ENCODE measurements around the gene RHOBTB3.

RHOBTB3 gene

DNA sequence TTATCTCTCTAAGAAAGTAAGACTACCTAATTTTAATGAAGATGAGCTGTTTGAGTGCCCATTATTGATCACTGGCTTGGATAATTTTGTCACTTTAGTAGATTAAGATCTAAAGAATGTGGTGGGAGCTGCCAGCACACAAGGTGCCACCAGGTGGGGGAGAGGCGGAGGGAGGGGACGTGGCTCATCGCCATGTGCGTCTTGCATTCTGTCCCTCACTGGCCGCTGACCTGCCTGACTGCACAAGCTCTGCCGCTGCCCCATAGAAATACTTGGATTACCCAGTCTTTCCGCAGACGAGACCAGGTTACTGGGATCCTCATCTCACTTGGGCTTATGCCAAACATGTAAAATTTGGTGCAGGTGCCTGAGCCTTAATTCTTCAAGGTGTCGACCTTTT is 37.6 kb downstream of the RHOBTB3 start:
- Histone ChIP-seq H3K27me3 (ENCODE audit: control insufficient read depth, insufficient read depth, low read length, poor library complexity, severe bottlenecking) (no peaks in the 10 kb centered on the region), H3K9me3 (ENCODE audit: control insufficient read depth, low read length) (no peaks in the 10 kb centered on the region), H3K36me3 (ENCODE audit: control insufficient read depth, insufficient read depth, low read length) (no peaks in the 10 kb centered on the region), H3K27ac (ENCODE audit: insufficient read depth, low read depth, low read length, poor library complexity, severe bottlenecking) (no peak overlapping the region), H3K4me1 (ENCODE audit: control insufficient read depth, insufficient read depth, low read length) (no peaks in the 10 kb centered on the region), H3K4me3 (ENCODE audit: insufficient read depth, low read depth, low read length) (no peak overlapping the region)
- WGBS, 2 experiments = 95% methylated on average over 9 of the region's 9 CpGs

GRCh38 chr5:95770830-95771708 is 39.9 kb downstream of the RHOBTB3 start:
- Histone ChIP-seq H3K36me3 (ENCODE audit: control insufficient read depth, insufficient read depth, low read length) (no peaks in the 10 kb centered on the region), H3K9me3 (ENCODE audit: control insufficient read depth, low read length) (no peaks in the 10 kb centered on the region), H3K27me3 (ENCODE audit: control insufficient read depth, insufficient read depth, low read length, poor library complexity, severe bottlenecking) (no peaks in the 10 kb centered on the region), H3K27ac (ENCODE audit: insufficient read depth, low read depth, low read length, poor library complexity, severe bottlenecking) (no peak overlapping the region), H3K4me1 (ENCODE audit: control insufficient read depth, insufficient read depth, low read length) (no peaks in the 10 kb centered on the region), H3K4me3 (ENCODE audit: insufficient read depth, low read depth, low read length) (no peak overlapping the region)
- WGBS, 2 experiments = 92 to 98% methylated on average over 8 of the region's 8 CpGs

GRCh38 chr5:95771892-95772291 is 40.8 kb downstream of the RHOBTB3 start:
- no peaks in the 10 kb centered on the region for H3K9me3 ChIP-seq (ENCODE audit: control insufficient read depth, low read length)
- no peaks in the 10 kb centered on the region for H3K27me3 ChIP-seq (ENCODE audit: control insufficient read depth, insufficient read depth, low read length, poor library complexity, severe bottlenecking)
- H3K27ac ChIP-seq (ENCODE audit: insufficient read depth, low read depth, low read length, poor library complexity, severe bottlenecking) = no peak overlapping the region
- H3K4me3 ChIP-seq (ENCODE audit: insufficient read depth, low read depth, low read length) = no peak overlapping the region
- no peaks in the 10 kb centered on the region for H3K36me3 ChIP-seq (ENCODE audit: control insufficient read depth, insufficient read depth, low read length)
- no peaks in the 10 kb centered on the region for H3K4me1 ChIP-seq (ENCODE audit: control insufficient read depth, insufficient read depth, low read length)
- 95 to 97% methylated on average over 2 of the region's 2 CpGs for WGBS, 2 experiments

GRCh38 chr5:95773335-95774059 is 42.4 kb downstream of the RHOBTB3 start:
- Histone ChIP-seq H3K36me3 (ENCODE audit: control insufficient read depth, insufficient read depth, low read length) (no peaks in the 10 kb centered on the region), H3K27ac (ENCODE audit: insufficient read depth, low read depth, low read length, poor library complexity, severe bottlenecking) (no peak overlapping the region), H3K9me3 (ENCODE audit: control insufficient read depth, low read length) (no peaks in the 10 kb centered on the region), H3K4me1 (ENCODE audit: control insufficient read depth, insufficient read depth, low read length) (no peaks in the 10 kb centered on the region), H3K4me3 (ENCODE audit: insufficient read depth, low read depth, low read length) (no peak overlapping the region), H3K27me3 (ENCODE audit: control insufficient read depth, insufficient read depth, low read length, poor library complexity, severe bottlenecking) (no peaks in the 10 kb centered on the region)
- 92 to 96% methylated on average over 3 of the region's 3 CpGs for WGBS, 2 experiments

- Histone ChIP-seq H3K4me3 (ENCODE audit: insufficient read depth, low read depth, low read length) (no peak overlapping the region), H3K27ac (ENCODE audit: insufficient read depth, low read depth, low read length, poor library complexity, severe bottlenecking) (no peak overlapping the region), H3K9me3 (ENCODE audit: control insufficient read depth, low read length) (no peaks in the 10 kb centered on the region), H3K4me1 (ENCODE audit: control insufficient read depth, insufficient read depth, low read length) (no peaks in the 10 kb centered on the region), H3K27me3 (ENCODE audit: control insufficient read depth, insufficient read depth, low read length, poor library complexity, severe bottlenecking) (no peaks in the 10 kb centered on the region), H3K36me3 (ENCODE audit: control insufficient read depth, insufficient read depth, low read length) (no peaks in the 10 kb centered on the region)
- 86 to 90% methylated on average over 1 to 3 of the region's 3 CpGs for WGBS, 2 experiments
Measured at GRCh38 chr5:95777441-95777840, 46.3 kb downstream of the RHOBTB3 start.

DNA sequence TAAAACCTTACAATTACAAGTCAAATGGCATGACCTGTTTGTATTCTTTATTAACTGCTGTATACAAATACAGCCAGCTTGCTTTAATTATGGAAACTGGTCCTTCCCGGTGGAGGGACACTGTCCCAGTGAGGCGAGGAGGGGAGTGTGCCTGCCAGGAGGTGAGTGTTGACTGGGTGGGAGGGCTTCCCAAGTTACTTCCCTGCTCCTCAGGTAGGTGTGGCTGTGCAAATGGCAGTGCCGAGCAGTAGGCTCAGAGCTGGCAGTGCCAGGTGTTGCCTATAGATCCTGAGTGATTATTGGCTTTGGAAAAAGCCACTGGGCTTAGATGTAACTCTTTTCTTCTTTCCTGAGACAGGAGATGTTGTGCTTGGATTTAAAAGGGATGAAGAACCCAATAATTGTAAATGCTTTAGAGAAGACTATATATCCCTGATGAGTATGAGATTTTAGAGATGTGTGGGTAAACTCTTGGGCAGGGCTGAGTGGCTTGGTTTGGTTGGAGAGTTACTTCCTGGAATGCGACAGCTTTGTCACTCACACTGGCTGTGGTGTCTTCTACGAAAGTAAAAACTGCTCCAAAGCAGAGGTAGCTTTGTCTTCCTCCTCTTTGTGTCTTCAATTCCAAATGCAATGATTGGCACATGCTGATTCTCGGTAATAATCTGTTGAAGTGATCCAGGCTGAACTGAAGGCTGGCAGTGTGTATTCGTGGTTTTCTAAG is 47.7 kb downstream of the RHOBTB3 start:
- no peak overlapping the region for H3K27ac ChIP-seq (ENCODE audit: insufficient read depth, low read depth, low read length, poor library complexity, severe bottlenecking)
- H3K9me3 ChIP-seq (ENCODE audit: control insufficient read depth, low read length) = no peaks in the 10 kb centered on the region
- no peak overlapping the region for H3K4me3 ChIP-seq (ENCODE audit: insufficient read depth, low read depth, low read length)
- no peaks in the 10 kb centered on the region for H3K36me3 ChIP-seq (ENCODE audit: control insufficient read depth, insufficient read depth, low read length)
- H3K4me1 ChIP-seq (ENCODE audit: control insufficient read depth, insufficient read depth, low read length) = no peaks in the 10 kb centered on the region
- no peaks in the 10 kb centered on the region for H3K27me3 ChIP-seq (ENCODE audit: control insufficient read depth, insufficient read depth, low read length, poor library complexity, severe bottlenecking)
- 85 to 90% methylated on average over 7 of the region's 7 CpGs for WGBS, 2 experiments

GRCh38 chr5:95779611-95780010 is 48.5 kb downstream of the RHOBTB3 start:
- Histone ChIP-seq H3K4me3 (ENCODE audit: insufficient read depth, low read depth, low read length) (no peak overlapping the region), H3K27ac (ENCODE audit: insufficient read depth, low read depth, low read length, poor library complexity, severe bottlenecking) (no peak overlapping the region), H3K4me1 (ENCODE audit: control insufficient read depth, insufficient read depth, low read length) (no peaks in the 10 kb centered on the region), H3K27me3 (ENCODE audit: control insufficient read depth, insufficient read depth, low read length, poor library complexity, severe bottlenecking) (no peaks in the 10 kb centered on the region), H3K36me3 (ENCODE audit: control insufficient read depth, insufficient read depth, low read length) (no peaks in the 10 kb centered on the region), H3K9me3 (ENCODE audit: control insufficient read depth, low read length) (no peaks in the 10 kb centered on the region)
- WGBS, 2 experiments = 89 to 99% methylated on average over 2 of the region's 2 CpGs

- Histone ChIP-seq H3K36me3 (ENCODE audit: control insufficient read depth, insufficient read depth, low read length) (no peaks in the 10 kb centered on the region), H3K4me1 (ENCODE audit: control insufficient read depth, insufficient read depth, low read length) (no peaks in the 10 kb centered on the region), H3K27ac (ENCODE audit: insufficient read depth, low read depth, low read length, poor library complexity, severe bottlenecking) (no peak overlapping the region), H3K9me3 (ENCODE audit: control insufficient read depth, low read length) (no peaks in the 10 kb centered on the region), H3K4me3 (ENCODE audit: insufficient read depth, low read depth, low read length) (no peak overlapping the region), H3K27me3 (ENCODE audit: control insufficient read depth, insufficient read depth, low read length, poor library complexity, severe bottlenecking) (no peaks in the 10 kb centered on the region)
- 94 to 98% methylated on average over 7 of the region's 7 CpGs for WGBS, 2 experiments
Measured at GRCh38 chr5:95780597-95780996, 49.5 kb downstream of the RHOBTB3 start.

DNA sequence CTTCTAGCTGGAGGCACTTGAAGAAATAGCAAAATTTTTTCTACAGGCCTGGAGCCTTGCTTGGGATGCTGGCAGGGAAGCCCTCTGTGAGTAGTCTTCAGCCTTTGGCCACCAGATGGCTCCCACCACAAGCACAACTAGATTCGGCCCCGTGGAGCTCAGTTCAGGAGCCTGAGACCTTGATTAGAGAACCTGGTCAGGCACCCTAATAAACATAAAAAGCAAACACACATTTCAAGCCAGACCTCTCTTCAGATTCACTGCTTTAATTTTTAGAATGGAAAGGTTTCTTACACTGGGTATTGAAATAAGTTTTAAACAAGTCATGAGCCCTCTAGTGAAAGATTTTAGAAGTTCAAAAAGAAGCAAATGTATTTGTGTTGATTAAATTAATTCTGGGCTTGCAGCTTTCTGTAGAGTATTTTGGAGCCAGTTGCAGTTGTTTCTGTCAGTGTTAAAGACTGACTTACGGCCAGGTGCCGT is 50.0 kb downstream of the RHOBTB3 start:
- H3K4me3 ChIP-seq (ENCODE audit: insufficient read depth, low read depth, low read length) = no peak overlapping the region
- H3K27ac ChIP-seq (ENCODE audit: insufficient read depth, low read depth, low read length, poor library complexity, severe bottlenecking) = no peak overlapping the region
- H3K27me3 ChIP-seq (ENCODE audit: control insufficient read depth, insufficient read depth, low read length, poor library complexity, severe bottlenecking) = no peaks in the 10 kb centered on the region
- 47 to 48% methylated on average over 4 of the region's 4 CpGs for WGBS, 2 experiments
- no peaks in the 10 kb centered on the region for H3K4me1 ChIP-seq (ENCODE audit: control insufficient read depth, insufficient read depth, low read length)
- no peaks in the 10 kb centered on the region for H3K9me3 ChIP-seq (ENCODE audit: control insufficient read depth, low read length)
- no peaks in the 10 kb centered on the region for H3K36me3 ChIP-seq (ENCODE audit: control insufficient read depth, insufficient read depth, low read length)

DNA sequence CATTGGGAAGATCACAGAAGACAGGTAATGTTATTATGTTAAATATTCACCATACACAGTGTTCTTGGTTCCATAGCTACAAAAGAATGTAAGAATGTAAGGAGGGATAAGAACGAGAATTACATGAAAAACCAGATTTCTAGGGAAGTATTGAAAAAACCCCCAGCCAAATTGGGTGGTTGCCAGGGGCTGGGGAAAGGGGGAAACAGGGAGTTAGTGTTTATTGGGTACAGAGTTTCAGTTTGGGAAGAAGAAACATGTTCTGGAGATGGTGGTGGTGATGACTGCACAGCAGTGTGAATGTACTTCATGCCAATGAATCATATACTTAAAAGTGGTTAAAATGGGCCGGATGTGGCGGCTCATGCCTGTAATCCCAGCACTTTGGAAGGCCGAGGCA is 51.0 kb downstream of the RHOBTB3 start:
- 92 to 95% methylated on average over 4 of the region's 4 CpGs for WGBS, 2 experiments
- Histone ChIP-seq H3K9me3 (ENCODE audit: control insufficient read depth, low read length) (no peaks in the 10 kb centered on the region), H3K4me3 (ENCODE audit: insufficient read depth, low read depth, low read length) (no peak overlapping the region), H3K27me3 (ENCODE audit: control insufficient read depth, insufficient read depth, low read length, poor library complexity, severe bottlenecking) (no peaks in the 10 kb centered on the region), H3K27ac (ENCODE audit: insufficient read depth, low read depth, low read length, poor library complexity, severe bottlenecking) (no peak overlapping the region), H3K4me1 (ENCODE audit: control insufficient read depth, insufficient read depth, low read length) (no peaks in the 10 kb centered on the region), H3K36me3 (ENCODE audit: control insufficient read depth, insufficient read depth, low read length) (no peaks in the 10 kb centered on the region)

Measured in ectodermal cell (in vitro differentiated cells).